Bladder microvascular endothelial cell (primary cell): ENCODE data around the gene ASPHD1. TPM values are rescaled to one million over a fixed set of nuclear protein-coding genes. Genes with fewer than 3 reads are reported as not detected.

Experiments used
- total RNA-seq: library from RNA; depleted of rRNA; stranded (reverse); fragments of >200 nt; gene quantifications from 2 replicates; pipeline ENCODE4 v1.2.3, GENCODE V29; 2014

ASPHD1 gene
- 0.32 and 0.63 TPM in 2 replicates for total RNA-seq

DNA sequence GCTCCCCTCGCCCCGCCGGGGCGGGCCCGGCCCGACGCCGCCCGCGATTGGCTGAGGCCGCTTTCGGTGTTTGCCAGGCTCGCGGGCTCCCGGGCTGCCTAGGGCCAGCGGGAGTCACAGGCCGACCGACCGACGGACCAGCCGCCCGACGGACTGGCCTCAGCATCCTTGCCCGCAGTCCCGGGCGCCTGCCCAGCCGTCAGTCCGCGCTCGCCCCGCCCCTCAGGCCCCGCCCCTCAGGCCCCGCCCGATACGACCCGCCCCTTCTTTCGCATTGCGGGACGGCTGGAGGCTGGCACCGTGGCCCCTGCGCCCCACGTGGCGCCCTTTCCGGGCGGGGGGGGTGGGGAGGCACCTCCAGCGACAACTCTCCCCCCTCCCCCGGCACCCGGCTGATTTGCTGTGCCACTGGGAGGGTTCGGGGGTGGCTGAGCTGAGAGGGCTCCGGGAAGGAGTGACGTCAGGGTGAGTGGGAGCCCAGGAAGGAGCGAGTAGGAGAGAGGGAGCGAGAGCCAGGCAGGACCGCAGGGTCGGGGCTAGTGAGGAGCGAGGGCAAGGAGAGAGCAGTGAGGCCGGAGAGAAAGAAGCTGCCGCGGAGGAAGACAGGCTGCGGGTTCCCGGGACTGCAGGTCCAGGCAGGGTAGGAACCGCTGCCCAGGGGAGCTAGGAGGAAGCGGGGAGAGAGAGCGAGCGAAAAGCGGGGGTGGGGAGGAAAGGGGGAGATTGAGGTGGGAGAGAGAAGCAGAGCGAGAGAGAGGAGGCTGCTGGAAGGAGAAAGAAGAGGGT is at the start of gene ASPHD1:
TSS of gene ASPHD1 (plus strand) at position 387 of the 786 bp plus-strand sequence. CDS start 484 bp downstream, outside the sequence.

GRCh38 chr16:29862884-29863668 is 37.2 kb upstream of the ASPHD1 start, which contains the start of gene CDIPT:
Gene CDIPT, minus strand, starts transcription at chr16:29863226. Its CDS starts 369 bp downstream, at chr16:29862857.

DNA sequence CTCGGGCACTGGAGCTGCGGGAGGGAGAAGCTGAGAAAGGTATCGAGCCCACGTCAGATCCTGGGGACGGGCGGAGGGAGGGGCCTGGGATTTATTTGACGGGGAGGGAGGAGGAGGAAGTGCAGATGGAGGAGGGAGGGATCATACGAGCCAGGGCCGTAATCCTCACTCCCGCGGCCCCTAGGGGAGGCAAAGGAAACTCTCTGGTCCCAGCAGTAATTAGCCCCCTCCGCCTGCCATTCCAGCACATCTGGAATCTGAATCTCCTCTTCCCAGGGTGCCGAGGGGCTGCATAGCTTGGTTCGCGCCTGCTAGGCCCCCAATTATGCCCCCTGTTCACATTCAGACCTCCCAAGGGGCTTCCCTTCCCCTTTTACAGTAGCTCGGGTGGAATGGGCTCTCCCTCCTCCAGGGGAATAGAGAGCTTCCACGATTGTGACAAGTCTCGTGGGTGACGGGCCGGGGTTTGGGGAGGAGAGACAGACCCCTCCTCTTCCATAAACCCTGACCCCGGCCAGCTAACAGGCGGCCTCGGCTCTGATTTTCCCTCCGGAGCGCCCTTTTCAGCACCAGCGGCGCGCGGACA is 679 bp upstream of the ASPHD1 start, which contains the start of gene SEZ6L2:
TSS of gene SEZ6L2 (minus strand) at position 35 of the 586 bp plus-strand sequence. CDS start 531 bp downstream, outside the sequence.

GRCh38 chr16:29925781-29926710 is 25.8 kb downstream of the ASPHD1 start, which contains the start of gene KCTD13:
Gene KCTD13, minus strand, starts transcription at chr16:29926226. Its CDS starts 193 bp downstream, at chr16:29926033.

Other genes starting within 250 kb of the ASPHD1 start
- gene SPN, start 237.2 kb upstream of the ASPHD1 start, total RNA-seq: not detected in 2 replicates
- gene QPRT, start 221.3 kb upstream of the ASPHD1 start, total RNA-seq: 0.81 TPM in 1 of 2 replicates, not detected in the other
- not detected in 2 replicates for gene C16orf54, start 154.5 kb upstream of the ASPHD1 start, total RNA-seq
- not detected in 2 replicates for gene ZG16, start 122.2 kb upstream of the ASPHD1 start, total RNA-seq
- 38.6 and 60.5 TPM in 2 replicates for gene KIF22, start 109.7 kb upstream of the ASPHD1 start, total RNA-seq
- gene MAZ, start 94.0 kb upstream of the ASPHD1 start, total RNA-seq: 171 and 211 TPM in 2 replicates
- 0.25 TPM in 1 of 2 replicates, not detected in the other for gene PRRT2, start 88.3 kb upstream of the ASPHD1 start, total RNA-seq
- gene PAGR1, start 84.3 kb upstream of the ASPHD1 start, total RNA-seq: 15.1 and 15.4 TPM in 2 replicates
- 223 and 253 TPM in 2 replicates for gene MVP, start 80.0 kb upstream of the ASPHD1 start, total RNA-seq
- 63.0 and 90.8 TPM in 2 replicates for gene CDIPT, start 37.3 kb upstream of the ASPHD1 start, total RNA-seq
- 0.65 and 5.9 TPM in 2 replicates for gene SEZ6L2, start 938 bp upstream of the ASPHD1 start, total RNA-seq
- 2.9 and 7.9 TPM in 2 replicates for gene KCTD13, start 25.7 kb downstream of the ASPHD1 start, total RNA-seq
- gene TMEM219, start 61.6 kb downstream of the ASPHD1 start, total RNA-seq: 52.2 and 80.0 TPM in 2 replicates
- 98.1 and 119 TPM in 2 replicates for gene TAOK2, start 73.4 kb downstream of the ASPHD1 start, total RNA-seq
- gene HIRIP3, start 95.1 kb downstream of the ASPHD1 start, total RNA-seq: 6.6 and 8.2 TPM in 2 replicates
- 13.9 and 20.0 TPM in 2 replicates for gene INO80E, start 95.8 kb downstream of the ASPHD1 start, total RNA-seq
- gene DOC2A, start 110.5 kb downstream of the ASPHD1 start, total RNA-seq: 0.32 and 0.63 TPM in 2 replicates
- gene C16orf92, start 122.7 kb downstream of the ASPHD1 start, total RNA-seq: not detected in 2 replicates
- gene TLCD3B, start 130.8 kb downstream of the ASPHD1 start, total RNA-seq: 0.16 TPM in 1 of 2 replicates, not detected in the other
- 249 and 321 TPM in 2 replicates for gene ALDOA, start 165.3 kb downstream of the ASPHD1 start, total RNA-seq
- 205 and 215 TPM in 2 replicates for gene PPP4C, start 175.5 kb downstream of the ASPHD1 start, total RNA-seq
- 0.16 and 0.19 TPM in 2 replicates for gene TBX6, start 191.4 kb downstream of the ASPHD1 start, total RNA-seq
- gene YPEL3, start 195.7 kb downstream of the ASPHD1 start, total RNA-seq: 13.6 and 18.4 TPM in 2 replicates
- 0.49 and 2.5 TPM in 2 replicates for gene GDPD3, start 213.0 kb downstream of the ASPHD1 start, total RNA-seq
- gene MAPK3, start 222.7 kb downstream of the ASPHD1 start, total RNA-seq: 27.4 and 39.0 TPM in 2 replicates